H9 (cell line): ENCODE results near the gene TLR8. TPM values are rescaled to one million over a fixed set of nuclear protein-coding genes. Genes with fewer than 3 reads are reported as not detected.

Experiments used
- DNase-seq: peaks from one replicate; pipeline ENCODE4 v3.0.0-alpha.2; 2017
- H2AFZ ChIP-seq: one replicate; pipeline ENCODE4 v1.6.1; 2013; ENCODE audit warnings: mild to moderate bottlenecking, low read length, control low read depth, moderate library complexity
- H2AK5ac ChIP-seq: 2 replicates; pipeline ENCODE4 v1.6.1; 2013; ENCODE audit warnings: low read length, control low read depth, mixed read lengths; ENCODE audit not compliant: insufficient read length
- H2BK120ac ChIP-seq: one replicate; pipeline ENCODE4 v1.6.1; 2013; ENCODE audit warnings: low read depth, mild to moderate bottlenecking, low read length, control low read depth, inconsistent platforms; ENCODE audit not compliant: poor library complexity, severe bottlenecking
- H2BK12ac ChIP-seq: 2 replicates; pipeline ENCODE4 v1.6.1; 2013; ENCODE audit warnings: low read length, control low read depth, mixed read lengths, low read depth; ENCODE audit not compliant: insufficient read length
- H2BK15ac ChIP-seq: 2 replicates; pipeline ENCODE4 v1.6.1; 2013; ENCODE audit warnings: low read depth, low read length, control low read depth
- H2BK20ac ChIP-seq: one replicate; pipeline ENCODE4 v1.6.1; 2013; ENCODE audit warnings: low read depth, mild to moderate bottlenecking, low read length, control low read depth, inconsistent platforms; ENCODE audit not compliant: poor library complexity, severe bottlenecking
- H2BK5ac ChIP-seq: 2 replicates; pipeline ENCODE4 v1.6.1; 2013; ENCODE audit warnings: low read length, control low read depth, mixed read lengths; ENCODE audit not compliant: insufficient read length
- H3K14ac ChIP-seq: 2 replicates; pipeline ENCODE4 v1.6.1; 2013; ENCODE audit warnings: low read length, control low read depth; ENCODE audit not compliant: insufficient read depth
- H3K18ac ChIP-seq: 2 replicates; pipeline ENCODE4 v1.6.1; 2013; ENCODE audit warnings: low read depth, mild to moderate bottlenecking, mixed read lengths, low read length, control low read depth; ENCODE audit not compliant: insufficient read length
- H3K23ac ChIP-seq: 2 replicates; pipeline ENCODE4 v1.6.1; 2013; ENCODE audit warnings: low read length, control low read depth, mixed read lengths, low read depth; ENCODE audit not compliant: insufficient read length
- H3K23me2 ChIP-seq: 2 replicates; pipeline ENCODE4 v1.6.1; 2013; ENCODE audit warnings: low read depth, mild to moderate bottlenecking, mixed read lengths, low read length, control low read depth; ENCODE audit not compliant: insufficient read length, poor library complexity, severe bottlenecking
- H3K27ac ChIP-seq: 2 replicates; pipeline ENCODE4 v1.5.1; 2013; ENCODE audit warnings: low read length, control low read depth, mixed read lengths, low read depth; ENCODE audit not compliant: insufficient read length
- H3K27me3 ChIP-seq: 2 replicates; pipeline ENCODE4 v1.6.1; 2013; ENCODE audit warnings: low read length, control low read depth, inconsistent platforms; ENCODE audit not compliant: insufficient read depth
- H3K4ac ChIP-seq: 2 replicates; pipeline ENCODE4 v1.6.1; 2013; ENCODE audit warnings: low read depth, mild to moderate bottlenecking, control low read depth, inconsistent platforms, low read length, moderate library complexity
- H3K4me1 ChIP-seq: 2 replicates; pipeline ENCODE4 v1.6.1; 2013; ENCODE audit warnings: low read length, control low read depth, inconsistent platforms; ENCODE audit not compliant: insufficient read depth
- H3K4me2 ChIP-seq: 2 replicates; pipeline ENCODE4 v1.6.1; 2013; ENCODE audit warnings: low read length, control low read depth, mixed read lengths; ENCODE audit not compliant: insufficient read length, insufficient read depth
- H3K56ac ChIP-seq: 2 replicates; pipeline ENCODE4 v1.6.1; 2013; ENCODE audit warnings: low read depth, mild to moderate bottlenecking, mixed read lengths, low read length, control low read depth; ENCODE audit not compliant: insufficient read length
- H3K79me1 ChIP-seq: 2 replicates; pipeline ENCODE4 v1.6.1; 2013; ENCODE audit warnings: low read depth, mild to moderate bottlenecking, moderate library complexity, low read length, control low read depth, inconsistent platforms; ENCODE audit not compliant: insufficient read depth, poor library complexity, severe bottlenecking
- H3K79me2 ChIP-seq: 2 replicates; pipeline ENCODE4 v1.6.1; 2013; ENCODE audit warnings: low read length, control low read depth, inconsistent platforms; ENCODE audit not compliant: insufficient read depth
- H3K9ac ChIP-seq: 2 replicates; pipeline ENCODE4 v1.6.1; 2013; ENCODE audit warnings: low read length, control low read depth, mixed read lengths; ENCODE audit not compliant: insufficient read length; ENCODE audit errors: extremely low read depth
- H3K9me3 ChIP-seq: one replicate; pipeline ENCODE4 v1.6.1; 2013; ENCODE audit warnings: low read depth, low read length, inconsistent platforms; ENCODE audit not compliant: control insufficient read depth
- H3T11ph ChIP-seq: one replicate; pipeline ENCODE4 v1.6.1; 2013; ENCODE audit warnings: mild to moderate bottlenecking, low read length, control low read depth, inconsistent platforms
- H4K20me1 ChIP-seq: one replicate; pipeline ENCODE4 v1.6.1; 2013; ENCODE audit not compliant: control insufficient read depth, insufficient read length, insufficient read depth
- H4K5ac ChIP-seq: 2 replicates; pipeline ENCODE4 v1.6.1; 2013; ENCODE audit warnings: low read depth, mild to moderate bottlenecking, mixed read lengths, low read length, control low read depth; ENCODE audit not compliant: insufficient read length
- H4K8ac ChIP-seq: replicated peaks from 2 replicates; pipeline ENCODE4 v1.6.1; 2013; ENCODE audit warnings: low read length, control low read depth, mixed read lengths, low read depth; ENCODE audit not compliant: insufficient read length
- H4K91ac ChIP-seq: 2 replicates; pipeline ENCODE4 v1.6.1; 2013; ENCODE audit warnings: low read depth, mild to moderate bottlenecking, moderate library complexity, mixed read lengths, low read length, control low read depth; ENCODE audit not compliant: insufficient read length
- H3K27ac Mint-ChIP-seq, 3 experiments: 2 replicates in 2 of 3; 3 replicates in 1 of 3; pipeline ENCODE4 v1.8.0; 2020 to 2021; ENCODE audit warnings: mixed read lengths in 3 of 3, mild to moderate bottlenecking in 1 of 3, moderate library complexity in 1 of 3
- H3K27me3 Mint-ChIP-seq: 2 replicates; pipeline ENCODE4 v1.8.0; 2021; ENCODE audit warnings: low read depth, mild to moderate bottlenecking, moderate library complexity, mixed read lengths
- H3K36me3 Mint-ChIP-seq, 3 experiments: 2 replicates in 2 of 3; 3 replicates in 1 of 3; pipeline ENCODE4 v1.8.0; 2020 to 2021; ENCODE audit warnings: low read depth in 3 of 3, mixed read lengths in 3 of 3; ENCODE audit not compliant: insufficient read depth in 1 of 3
- H3K4me1 Mint-ChIP-seq, 2 experiments: 2 replicates each; pipeline ENCODE4 v1.8.0; 2020; ENCODE audit warnings: mixed read lengths in 2 of 2
- H3K4me3 Mint-ChIP-seq, 2 experiments: 2 replicates in 1 of 2; 3 replicates in 1 of 2; pipeline ENCODE4 v1.8.0; 2020 to 2021; ENCODE audit warnings: mild to moderate bottlenecking in 2 of 2, mixed read lengths in 2 of 2, moderate library complexity in 1 of 2
- H3K9me3 Mint-ChIP-seq, 2 experiments: 2 replicates in 1 of 2; 3 replicates in 1 of 2; pipeline ENCODE4 v1.8.0; 2020; ENCODE audit warnings: mild to moderate bottlenecking in 2 of 2, mixed read lengths in 2 of 2, moderate library complexity in 1 of 2
- CTCF ChIP-seq: fragments of 200-600 bp; sonication (generic); conservative IDR thresholded peaks from 3 replicates; pipeline ENCODE4 v1.8.0; 2021; ENCODE audit warnings: antibody characterized with exemption, mild to moderate bottlenecking
- WGBS: extraction: QIAGEN DNeasy Blood & Tissue Kit; methylation state at CpG from one replicate; pipeline ENCODE4 v1.1.7; 2013; ENCODE audit warnings: missing lambda C conversion rate, low lambda C conversion rate, mixed read lengths; ENCODE audit not compliant: insufficient read length; ENCODE audit errors: extremely low coverage; 5-methylcytosine and 5-hydroxymethylcytosine counted together
- total RNA-seq: library from RNA; stranded (reverse); gene quantifications from 2 replicates; pipeline ENCODE4 v1.2.1, GENCODE V29; 2021

The TLR8 gene
- total RNA-seq, 1 experiment from 2014 or later, result not detected

DNA sequence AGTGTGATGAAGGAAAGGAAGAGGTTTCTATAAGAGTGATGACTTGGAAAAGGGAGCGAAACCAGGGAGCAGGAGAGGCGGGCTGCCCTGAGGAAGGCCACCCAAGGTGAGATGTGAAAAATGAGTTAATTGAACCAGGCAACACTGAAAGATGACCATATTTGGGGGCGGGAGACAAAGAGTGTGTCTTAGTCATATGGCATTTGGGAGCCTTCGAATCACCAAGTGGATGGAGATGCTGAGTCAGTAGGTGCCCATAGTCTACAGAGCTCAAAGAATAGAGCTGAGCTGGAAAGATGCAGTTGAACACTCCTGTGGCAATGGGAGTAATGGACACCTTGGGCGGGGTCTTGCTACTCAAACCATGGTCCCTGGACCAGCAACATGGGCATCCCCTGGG lies 8.3 kb upstream of the TLR8 start:
- Histone ChIP-seq H4K20me1 (no peaks in the 10 kb centered on the region), H3K27ac (no peak overlapping the region), H2BK5ac (no peak overlapping the region), H2BK120ac (no peak overlapping the region), H3K23ac (no peak overlapping the region), H3K9me3 (no peaks in the 10 kb centered on the region), H4K5ac (no peak overlapping the region), H3K4me1 (no peaks in the 10 kb centered on the region), H3K56ac (no peak overlapping the region), H3K4me2 (no peak overlapping the region), H4K91ac (no peak overlapping the region), H3K79me2 (no peaks in the 10 kb centered on the region), H3K18ac (no peak overlapping the region), H3K4ac (no peak overlapping the region), H2AK5ac (no peak overlapping the region), H2BK15ac (no peak overlapping the region), H3K9ac (no peak overlapping the region), H4K8ac (no peak overlapping the region), H3T11ph (no peak overlapping the region), H3K27me3 (no peaks in the 10 kb centered on the region), H2AFZ (no peak overlapping the region), H2BK12ac (no peak overlapping the region), H3K14ac (no peak overlapping the region), H3K23me2 (no peaks in the 10 kb centered on the region), H3K79me1 (no peaks in the 10 kb centered on the region), H2BK20ac (no peak overlapping the region)
- peaks cover 63 to 70% of the 10 kb centered on the region in 2 experiments for H3K9me3 Mint-ChIP-seq
- no peak overlapping the region for H3K27ac Mint-ChIP-seq
- H3K4me1 Mint-ChIP-seq, result peaks cover 12 to 17% of the 10 kb centered on the region in 2 experiments
- WGBS, result no CpG with 5 or more reads among the region's 5 CpGs
- no peak for TF ChIP-seq CTCF
- H3K36me3 Mint-ChIP-seq, result peaks cover 0 to 7% (median 0%) of the 10 kb centered on the region in 3 experiments; a peak in 2 of 7 replicates
- no peak for DNase-seq
- H3K4me3 Mint-ChIP-seq, result no peak overlapping the region
- H3K27me3 Mint-ChIP-seq, result peaks cover 3% of the 10 kb centered on the region
